Brain microvascular endothelial cell (primary cell): ENCODE measurements around the gene GRAMD1A.

Experiments used
- DNase-seq: peaks from one replicate; pipeline ENCODE4 v3.0.0-alpha.2; 2020
- H3K27ac ChIP-seq: fragments of 250-450 bp; sonication (Bioruptor Pico); 2 replicates; pipeline ENCODE4 v1.5.1; 2020; ENCODE audit warnings: mild to moderate bottlenecking, moderate library complexity
- H3K27me3 ChIP-seq: fragments of 250-450 bp; sonication (Bioruptor Pico); replicated peaks from 2 replicates; pipeline ENCODE4 v1.5.1; 2020; ENCODE audit warnings: mild to moderate bottlenecking
- H3K36me3 ChIP-seq: fragments of 250-450 bp; sonication (Bioruptor Pico); replicated peaks from 2 replicates; pipeline ENCODE4 v1.5.1; 2020; ENCODE audit warnings: mild to moderate bottlenecking
- H3K4me3 ChIP-seq: 2 replicates; pipeline ENCODE4 v1.5.1; 2011; ENCODE audit warnings: low read depth, mild to moderate bottlenecking, control low read depth, low read length, moderate library complexity
- CTCF ChIP-seq: IDR thresholded peaks from 2 replicates; pipeline ENCODE4 v1.5.1; 2011; ENCODE audit warnings: low read depth, mild to moderate bottlenecking, moderate library complexity, low read length, control low read depth, inconsistent platforms; ENCODE audit errors: missing control alignments
- in situ Hi-C: cut with HindIII; loops from 2 replicates; pipeline ENCODE4 v1.10.0; 2017; ENCODE audit warnings: low sequenced_read_pairs, low pct_ligation_motif_present

Gene GRAMD1A

GRCh38 chr19:34976611-34977010 lies 23.5 kb upstream of the GRAMD1A start:
- TF ChIP-seq CTCF = no peak
- Histone ChIP-seq H3K27me3 (no peaks in the 10 kb centered on the region), H3K4me3 (no peak overlapping the region), H3K36me3 (no peaks in the 10 kb centered on the region), H3K27ac (no peak overlapping the region)
- in situ Hi-C loops = no loop called here
- no peak for DNase-seq

GRCh38 chr19:34979819-34980640 lies 20.1 kb upstream of the GRAMD1A start:
- no peaks in the 10 kb centered on the region for H3K27me3 ChIP-seq
- in situ Hi-C loops = no loop called here
- H3K4me3 ChIP-seq = no peak overlapping the region
- no peak overlapping the region for H3K27ac ChIP-seq
- H3K36me3 ChIP-seq = no peaks in the 10 kb centered on the region
- DNase-seq = no peak
- TF ChIP-seq CTCF = no peak

GRCh38 chr19:34982275-34982674 lies 17.8 kb upstream of the GRAMD1A start:
- H3K27ac ChIP-seq = no peak overlapping the region
- TF ChIP-seq CTCF = no peak
- no peak for DNase-seq
- no peaks in the 10 kb centered on the region for H3K27me3 ChIP-seq
- in situ Hi-C loops = no loop called here
- no peaks in the 10 kb centered on the region for H3K36me3 ChIP-seq
- no peak overlapping the region for H3K4me3 ChIP-seq

- no peak for DNase-seq
- Histone ChIP-seq H3K4me3 (no peak overlapping the region), H3K36me3 (no peaks in the 10 kb centered on the region), H3K27me3 (no peaks in the 10 kb centered on the region), H3K27ac (no peak overlapping the region)
- TF ChIP-seq CTCF = no peak
- in situ Hi-C loops = no loop called here
These were observed 16.3 kb upstream of the GRAMD1A start for GRCh38 chr19:34983786-34984185.

- H3K27me3 ChIP-seq = no peaks in the 10 kb centered on the region
- no peak for DNase-seq
- no peaks in the 10 kb centered on the region for H3K36me3 ChIP-seq
- H3K4me3 ChIP-seq = no peak overlapping the region
- TF ChIP-seq CTCF = no peak
- H3K27ac ChIP-seq = no peak overlapping the region
- in situ Hi-C loops = no loop called here
These were observed 15.8 kb upstream of the GRAMD1A start for GRCh38 chr19:34984287-34984686.
